GDM1 (cell line): Measurements from ENCODE around the gene TRIOBP.
A peak's percentile ranks its signal among the peaks of the same experiment; 100 is the strongest.

Source experiments
- DNase-seq: peaks from one replicate; lab custom pipeline; 2025; lab: John Stamatoyannopoulos, UW

The TRIOBP gene

DNA sequence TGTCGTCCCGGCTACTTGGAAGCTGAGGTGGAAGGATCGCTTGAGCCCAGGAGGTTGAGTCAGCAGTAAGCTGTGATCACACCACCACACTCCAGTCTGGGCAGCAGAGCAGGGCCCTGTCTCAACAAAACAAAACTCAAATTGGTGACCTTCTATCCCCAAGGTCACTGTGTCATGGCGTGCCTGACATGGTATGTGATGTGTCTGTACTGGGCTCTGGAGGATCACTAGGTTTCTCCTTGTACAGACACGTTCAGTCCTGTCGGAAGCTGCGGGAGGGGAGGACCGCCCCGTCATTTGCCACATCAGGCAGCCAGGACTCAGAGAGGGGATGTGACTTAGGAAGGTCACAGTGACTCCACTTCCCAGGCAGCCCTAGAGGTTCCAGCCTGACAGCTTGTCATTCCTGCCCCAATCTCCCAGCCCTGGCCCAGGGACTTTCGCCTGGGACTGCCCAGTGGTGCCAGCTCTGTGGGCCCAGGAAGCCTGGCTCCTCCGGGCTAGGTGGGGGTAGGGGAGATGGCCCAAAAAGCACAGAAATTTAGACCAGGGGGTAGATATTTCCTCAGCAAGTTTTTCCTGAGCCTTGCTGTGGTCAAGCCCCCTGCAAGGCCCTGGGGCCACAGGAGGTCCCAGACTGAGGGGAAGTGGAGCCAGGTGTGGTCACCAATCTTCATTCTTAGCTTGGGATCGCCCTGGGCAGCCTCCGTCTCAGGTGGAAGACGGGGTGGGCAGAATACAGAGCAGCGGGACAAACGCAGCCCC is 53.2 kb downstream of the TRIOBP start:
- no peak for DNase-seq

- no peak for DNase-seq
These were observed 53.8 kb downstream of the TRIOBP start for GRCh38 chr22:37750596-37751162.

DNA sequence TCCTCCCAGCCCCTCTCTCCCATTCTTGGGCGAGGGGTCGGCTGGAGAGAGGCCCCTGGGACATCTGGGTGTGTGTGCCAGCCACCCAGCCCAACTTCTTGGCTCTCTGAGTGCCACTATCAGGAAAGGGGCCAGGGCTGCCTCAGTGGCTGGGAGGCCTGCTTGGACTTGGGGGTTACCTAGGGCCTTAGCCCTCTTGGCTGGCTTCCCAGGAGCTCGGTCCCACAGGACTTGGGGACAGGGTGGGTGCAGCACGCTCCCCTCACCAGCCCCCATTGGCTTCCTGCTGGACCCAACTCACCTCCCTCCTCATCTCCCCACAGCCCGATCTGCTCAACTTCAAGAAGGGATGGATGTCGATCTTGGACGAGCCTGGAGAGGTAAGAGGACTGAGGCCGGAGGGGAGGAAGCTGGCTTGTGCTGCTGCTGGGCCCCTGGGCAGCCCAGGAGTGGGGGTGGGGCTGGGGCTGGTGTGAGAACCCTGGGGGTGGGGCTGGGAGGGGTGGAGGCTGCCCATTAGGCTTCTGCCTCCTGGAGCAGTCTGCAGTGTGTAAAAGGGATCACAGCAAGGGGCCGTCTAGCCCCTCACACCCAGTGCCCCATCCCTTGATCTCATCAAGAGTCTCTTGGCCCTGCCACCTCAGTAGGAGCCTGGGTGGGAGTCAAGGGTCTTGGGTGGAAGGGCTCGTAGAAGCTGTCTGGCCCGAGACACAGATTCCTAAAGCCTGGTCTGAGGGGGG is 54.8 kb downstream of the TRIOBP start:
- DNase-seq, result no peak

- no peak for DNase-seq
These were observed 55.6 kb downstream of the TRIOBP start for GRCh38 chr22:37752189-37753087.

- DNase-seq, result no peak
These were observed 56.9 kb downstream of the TRIOBP start for GRCh38 chr22:37753746-37754145.

GRCh38 chr22:37757663-37758062 is 60.8 kb downstream of the TRIOBP start:
- DNase-seq, result no peak

DNA sequence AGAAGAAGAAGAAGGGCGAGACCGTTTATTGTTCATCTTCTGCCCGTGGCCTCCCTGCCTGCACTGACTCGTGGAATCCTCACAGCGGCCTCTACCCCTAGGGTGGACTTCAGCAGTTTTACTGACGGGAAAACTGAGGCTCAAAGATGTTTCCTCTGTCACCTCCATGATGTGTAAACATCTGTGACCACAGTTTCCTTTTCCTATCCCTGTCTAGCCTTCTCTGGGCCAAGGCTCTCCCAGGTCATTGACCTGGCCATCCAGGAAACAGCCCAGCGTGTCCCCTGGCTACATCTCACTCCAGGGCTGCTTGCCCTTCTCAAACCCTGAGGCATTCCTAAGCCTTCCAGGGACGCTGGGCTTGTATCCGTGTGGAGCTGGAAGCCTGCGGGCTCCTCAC is 61.8 kb downstream of the TRIOBP start:
- peak; percentile 35 for DNase-seq

DNA sequence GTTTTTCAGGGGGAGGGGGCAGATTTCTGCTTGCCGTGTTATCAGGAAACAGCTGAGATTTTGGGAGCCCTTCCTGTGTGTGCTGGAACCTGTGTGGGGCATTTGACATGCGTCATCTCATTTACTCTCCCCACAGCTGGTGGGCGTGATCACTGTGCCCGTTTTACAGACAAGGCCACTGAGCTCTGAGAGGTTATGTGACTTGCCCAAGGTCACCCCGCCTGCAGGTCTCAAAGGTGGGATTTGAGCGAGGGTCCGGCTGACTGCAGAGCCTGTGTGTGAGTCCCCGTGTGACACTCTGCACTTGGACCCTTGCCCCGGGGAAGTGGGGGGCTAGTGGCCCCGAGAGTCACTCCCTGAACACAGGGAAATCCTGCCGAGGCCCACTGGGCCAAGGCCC is 62.4 kb downstream of the TRIOBP start:
- DNase-seq, result no peak

- DNase-seq, result no peak
These were observed 63.3 kb downstream of the TRIOBP start for GRCh38 chr22:37760152-37760551.

- no peak for DNase-seq
These were observed 65.6 kb downstream of the TRIOBP start for GRCh38 chr22:37762389-37762836.

GRCh38 chr22:37763012-37763411 is 66.2 kb downstream of the TRIOBP start:
- no peak for DNase-seq

DNA sequence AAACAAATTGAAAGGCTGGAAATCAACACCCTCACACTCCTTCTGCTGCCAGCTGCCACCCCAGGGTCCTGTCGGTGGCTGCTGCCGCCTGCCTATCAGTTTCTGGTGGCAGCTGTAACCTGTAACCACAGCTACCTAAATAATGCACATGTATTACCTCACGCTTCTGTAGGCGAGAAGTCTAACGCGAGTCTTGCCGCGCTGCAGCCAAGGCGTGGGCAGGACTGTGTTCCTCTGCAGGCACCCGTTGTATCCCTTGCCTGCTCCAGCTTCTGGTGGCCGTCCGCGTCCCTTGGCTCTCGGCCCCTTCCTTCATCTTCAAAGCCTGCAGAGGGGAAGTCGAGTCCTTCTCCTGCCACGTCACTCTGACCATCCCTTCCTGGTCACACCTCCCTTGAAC is 66.8 kb downstream of the TRIOBP start:
- DNase-seq, result no peak

DNA sequence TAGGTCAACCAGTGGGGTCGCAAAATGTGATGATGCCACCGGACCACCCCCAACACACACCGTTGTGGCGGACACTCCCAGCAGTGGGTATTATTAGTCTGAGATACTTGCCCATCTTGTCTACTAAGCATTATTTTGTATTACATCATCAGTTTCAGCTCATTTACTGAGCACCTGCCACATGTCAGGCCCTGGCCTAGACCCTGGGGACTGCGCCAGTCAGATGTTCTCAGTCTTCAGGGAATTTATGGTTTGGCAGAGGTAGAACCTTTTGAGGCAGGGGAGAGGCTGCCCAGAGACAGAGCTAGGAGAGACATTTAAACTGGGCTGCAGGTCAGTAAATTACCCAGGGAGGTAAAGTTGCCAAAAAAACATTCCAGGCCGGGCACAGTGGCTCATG is 67.8 kb downstream of the TRIOBP start:
- no peak for DNase-seq

DNA sequence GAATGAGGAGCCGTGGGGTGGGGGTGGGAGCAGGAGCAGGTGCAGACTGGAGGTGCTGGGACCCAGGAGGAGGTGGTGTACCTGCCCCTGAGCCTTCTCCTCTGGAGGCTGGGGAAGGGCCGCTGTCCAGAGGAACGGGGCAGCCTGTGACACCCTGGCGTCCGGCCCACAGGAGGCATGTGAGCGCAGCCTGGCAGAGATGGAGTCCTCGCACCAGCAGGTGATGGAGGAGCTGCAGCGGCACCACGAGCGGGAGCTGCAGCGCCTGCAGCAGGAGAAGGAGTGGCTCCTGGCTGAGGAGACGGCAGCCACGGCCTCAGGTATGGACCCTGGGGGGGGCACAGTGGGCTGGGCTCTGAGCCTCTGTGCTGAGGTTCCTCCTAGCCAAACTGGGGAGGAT is 68.7 kb downstream of the TRIOBP start:
- DNase-seq, result no peak

- DNase-seq, result no peak
These were observed 69.2 kb downstream of the TRIOBP start for GRCh38 chr22:37765953-37766576.

- DNase-seq, result no peak
These were observed 71.4 kb downstream of the TRIOBP start for GRCh38 chr22:37768273-37768672.

GRCh38 chr22:37769056-37769455 is 72.2 kb downstream of the TRIOBP start:
- no peak for DNase-seq

- no peak for DNase-seq
These were observed 74.2 kb downstream of the TRIOBP start for GRCh38 chr22:37771081-37771480.

DNA sequence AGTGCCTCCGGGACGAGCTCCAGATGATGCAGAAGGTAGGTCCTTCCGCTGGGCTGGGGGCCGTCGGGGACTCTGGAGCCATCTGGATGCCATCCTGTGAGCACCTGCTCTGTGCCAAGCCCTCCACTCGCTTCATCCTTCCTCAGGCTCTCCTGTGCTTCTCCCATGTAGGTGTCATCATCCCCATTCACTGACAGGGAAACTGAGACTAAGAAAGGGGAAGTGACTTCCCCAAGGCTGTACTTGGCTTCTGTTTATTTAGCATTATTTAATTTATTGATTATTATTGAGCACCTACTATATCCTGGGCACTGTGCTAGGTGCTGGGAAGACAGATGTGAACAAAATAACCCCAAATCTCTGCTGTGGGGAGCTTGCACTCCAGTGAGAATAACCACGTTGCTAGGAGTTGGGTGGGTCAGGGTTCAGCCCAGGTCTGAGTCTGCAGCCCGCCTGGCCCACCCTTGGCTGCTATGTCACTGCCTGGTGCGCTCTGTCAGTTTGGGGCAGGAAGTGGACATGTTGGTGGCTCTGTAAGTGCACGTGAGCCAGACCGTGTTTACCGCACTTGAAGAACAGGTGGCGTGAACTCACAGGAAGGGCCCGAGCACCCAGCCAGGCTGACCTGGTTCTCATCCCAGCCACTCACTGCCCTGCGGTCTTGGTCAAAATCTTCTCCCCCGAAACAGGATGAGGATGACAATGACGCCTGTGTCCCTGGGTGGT is 75.0 kb downstream of the TRIOBP start:
- no peak for DNase-seq

DNA sequence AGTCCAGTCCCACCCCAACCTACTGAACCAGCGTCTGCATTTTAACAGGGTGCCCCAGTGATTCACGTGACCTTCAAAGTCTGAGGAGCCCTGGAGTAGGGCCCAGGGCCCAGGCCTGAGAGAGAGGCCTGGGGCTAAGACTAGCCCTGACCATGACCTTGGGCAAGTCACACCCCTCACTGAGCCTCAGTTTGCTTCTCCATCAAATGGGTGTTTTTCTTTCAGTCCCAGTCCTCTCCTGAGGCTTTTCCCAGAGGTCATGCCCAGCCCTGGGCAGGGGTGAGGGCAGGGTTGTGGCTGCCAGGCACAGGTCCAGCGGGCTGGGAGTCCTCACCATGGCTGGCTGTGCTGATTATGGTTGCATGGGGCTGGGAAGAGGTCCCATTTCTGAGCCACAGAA is 77.9 kb downstream of the TRIOBP start:
- DNase-seq, result no peak
